Naive B cell (primary cell): ENCODE results near the gene KANSL1L. TPM values are rescaled to one million over a fixed set of nuclear protein-coding genes. Genes with fewer than 3 reads are reported as not detected.
A peak's percentile ranks its signal among the peaks of the same experiment; 100 is the strongest.

Experiments used
- ATAC-seq, 2 donors: fragments of 150-1000 bp; cut with Tn5 transposase; 2 replicates each; pipeline ENCODE4 v1.10.0; 2021; ENCODE audit warnings: low read depth in 2 of 2, mild to moderate bottlenecking in 2 of 2, moderate library complexity in 2 of 2
- DNase-seq: peaks from one replicate; pipeline ENCODE4 v3.0.0; 2022
- H3K27ac Mint-ChIP-seq, 6 donors: one replicate each; pipeline ENCODE4 v1.8.0; 2020 to 2022; ENCODE audit warnings: mild to moderate bottlenecking in 6 of 6, mixed read lengths in 6 of 6, moderate library complexity in 5 of 6, inconsistent platforms in 2 of 6
- H3K27me3 Mint-ChIP-seq, 3 donors: one replicate each; pipeline ENCODE4 v1.8.0; 2021 to 2022; ENCODE audit warnings: mixed read lengths in 3 of 3, mild to moderate bottlenecking in 1 of 3
- H3K36me3 Mint-ChIP-seq, 2 donors: one replicate each; pipeline ENCODE4 v1.8.0; 2020 to 2022; ENCODE audit warnings: mixed read lengths in 2 of 2, inconsistent platforms in 1 of 2, mild to moderate bottlenecking in 1 of 2
- H3K4me1 Mint-ChIP-seq, 3 donors: one replicate each; pipeline ENCODE4 v1.8.0; 2020 to 2022; ENCODE audit warnings: mixed read lengths in 3 of 3, inconsistent platforms in 1 of 3, mild to moderate bottlenecking in 1 of 3, moderate library complexity in 1 of 3
- H3K4me3 Mint-ChIP-seq, 8 donors: one replicate each; pipeline ENCODE4 v1.8.0; 2020 to 2022; ENCODE audit warnings: mild to moderate bottlenecking in 8 of 8, mixed read lengths in 8 of 8, moderate library complexity in 8 of 8, inconsistent platforms in 2 of 8
- H3K9me3 Mint-ChIP-seq, 7 donors: one replicate each; pipeline ENCODE4 v1.8.0; 2020 to 2022; ENCODE audit warnings: mixed read lengths in 7 of 7, mild to moderate bottlenecking in 5 of 7, inconsistent platforms in 2 of 7, moderate library complexity in 1 of 7
- polyA plus RNA-seq, 6 donors: library from polyadenylated mRNA; unstranded; fragments of 300-500 nt; fragmentation: Illumina TruSeq; gene quantifications; one replicate each; pipeline ENCODE4 v1.2.3, GENCODE V29; 2021; ENCODE audit warnings: low read depth in 6 of 6

The KANSL1L gene
- polyA plus RNA-seq, 6 donors from 2014 or later: 0.52 to 3.2 (median 2.4) TPM

- no peaks in the 10 kb centered on the region for H3K27me3 Mint-ChIP-seq
- no peaks in the 10 kb centered on the region for H3K36me3 Mint-ChIP-seq
- H3K9me3 Mint-ChIP-seq: no peaks in the 10 kb centered on the region
- H3K4me1 Mint-ChIP-seq: peaks cover 20 to 26% (median 25%) of the 10 kb centered on the region in 3 donors
- H3K27ac Mint-ChIP-seq: peak overlapping the region; percentile 81 to 99 (median 98)
- H3K4me3 Mint-ChIP-seq: peak overlapping the region; percentile 96 to 99 (median 99)
- DNase-seq: peak; percentile 6
- no peak for ATAC-seq
Measured at GRCh38 chr2:210169516-210170195, 1.6 kb downstream of the KANSL1L start.

DNA sequence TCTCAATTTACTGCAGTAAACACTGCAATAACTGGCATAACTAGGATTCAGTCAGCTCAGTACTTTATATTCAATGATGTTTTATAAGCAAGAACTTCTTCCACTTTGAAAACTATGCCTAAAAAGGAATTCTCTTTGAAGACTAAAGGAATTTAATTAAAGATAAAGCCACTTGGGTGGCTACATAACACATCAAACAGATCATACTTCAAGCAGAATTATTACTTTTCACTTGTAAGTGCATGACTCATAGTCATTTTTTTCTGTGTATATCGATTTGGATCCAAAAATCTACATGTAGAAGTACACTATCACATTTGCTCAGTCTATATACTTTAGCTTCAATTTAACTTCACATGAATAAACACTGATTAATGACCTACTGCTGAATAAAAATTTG lies 4.0 kb downstream of the KANSL1L start:
- Mint-ChIP-seq H3K27ac (no peak overlapping the region), H3K9me3 (no peaks in the 10 kb centered on the region), H3K36me3 (no peaks in the 10 kb centered on the region), H3K4me3 (no peak overlapping the region), H3K4me1 (peaks cover 32 to 38% (median 32%) of the 10 kb centered on the region in 3 donors), H3K27me3 (no peaks in the 10 kb centered on the region)
- DNase-seq: no peak
- no peak for ATAC-seq

GRCh38 chr2:210162466-210163124 lies 8.6 kb downstream of the KANSL1L start:
- H3K4me3 Mint-ChIP-seq: peak overlapping the region in 2 of 8 donors; percentile 3 to 70
- DNase-seq: no peak
- peak overlapping the region in 2 of 6 donors; percentile 40 to 88 for H3K27ac Mint-ChIP-seq
- ATAC-seq: peak; percentile 37 to 52
- H3K27me3 Mint-ChIP-seq: no peaks in the 10 kb centered on the region
- no peaks in the 10 kb centered on the region for H3K9me3 Mint-ChIP-seq
- no peaks in the 10 kb centered on the region for H3K36me3 Mint-ChIP-seq
- peaks cover 14 to 32% (median 16%) of the 10 kb centered on the region in 3 donors for H3K4me1 Mint-ChIP-seq

DNA sequence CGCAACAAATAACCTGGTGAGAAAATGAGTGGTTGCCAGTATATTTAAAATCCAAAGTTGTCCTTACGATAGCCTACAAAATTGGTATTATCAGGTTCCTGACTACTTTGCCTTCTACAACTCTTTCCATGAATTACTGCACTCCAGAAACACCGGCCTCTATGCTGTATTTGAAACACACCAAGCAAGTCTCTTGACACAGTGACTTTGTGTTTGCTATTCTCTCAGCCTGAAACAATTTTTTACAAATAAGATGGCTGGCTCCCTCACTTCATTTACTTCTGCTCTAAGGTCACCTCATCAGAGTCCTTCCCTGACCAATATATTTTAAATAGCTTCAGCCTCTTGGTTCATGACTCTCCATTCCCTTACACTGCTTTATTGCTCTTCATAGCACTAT lies 12.2 kb downstream of the KANSL1L start:
- Mint-ChIP-seq H3K4me3 (no peak overlapping the region), H3K9me3 (no peaks in the 10 kb centered on the region), H3K36me3 (peaks cover 12 to 22% of the 10 kb centered on the region in 2 donors), H3K4me1 (peaks cover 16 to 40% (median 17%) of the 10 kb centered on the region in 3 donors), H3K27me3 (no peaks in the 10 kb centered on the region), H3K27ac (peak overlapping the region in 2 of 6 donors; percentile 65 to 83)
- no peak for DNase-seq
- no peak for ATAC-seq

GRCh38 chr2:210158236-210158635 lies 13.0 kb downstream of the KANSL1L start:
- Mint-ChIP-seq H3K4me1 (peaks cover 15 to 37% (median 15%) of the 10 kb centered on the region in 3 donors), H3K4me3 (no peak overlapping the region), H3K27me3 (no peaks in the 10 kb centered on the region), H3K9me3 (no peaks in the 10 kb centered on the region), H3K27ac (no peak overlapping the region), H3K36me3 (peaks cover 18 to 29% of the 10 kb centered on the region in 2 donors)
- DNase-seq (no peak), ATAC-seq (no peak)

GRCh38 chr2:210157526-210157925 lies 13.7 kb downstream of the KANSL1L start:
- H3K4me3 Mint-ChIP-seq: no peak overlapping the region
- peak overlapping the region in 1 of 6 donors; percentile 12 for H3K27ac Mint-ChIP-seq
- ATAC-seq (no peak), DNase-seq (no peak)
- H3K9me3 Mint-ChIP-seq: no peaks in the 10 kb centered on the region
- H3K27me3 Mint-ChIP-seq: no peaks in the 10 kb centered on the region
- H3K4me1 Mint-ChIP-seq: peaks cover 8 to 30% (median 9%) of the 10 kb centered on the region in 3 donors
- H3K36me3 Mint-ChIP-seq: peaks cover 18 to 29% of the 10 kb centered on the region in 2 donors

DNA sequence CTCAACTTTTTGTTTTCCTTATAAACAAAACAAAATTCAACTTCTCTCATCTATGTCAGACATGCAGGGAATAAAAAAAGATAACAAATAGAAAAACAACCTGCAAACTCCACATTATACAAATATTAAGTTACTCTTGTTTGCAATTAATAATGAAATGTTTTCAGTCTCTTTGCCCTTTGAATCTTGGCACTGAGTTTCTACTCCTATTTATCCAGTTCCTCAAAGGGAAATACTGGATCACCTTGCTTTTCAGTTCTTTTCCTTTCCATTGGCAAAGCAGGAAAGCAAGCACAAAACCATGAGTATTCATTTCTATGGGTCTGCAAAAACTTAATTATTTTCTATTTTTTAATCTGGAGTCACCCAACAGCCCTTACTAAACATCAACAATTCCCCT lies 23.6 kb downstream of the KANSL1L start:
- Mint-ChIP-seq H3K4me1 (peaks cover 0 to 5% (median 4%) of the 10 kb centered on the region in 3 donors), H3K36me3 (peaks cover 24 to 37% of the 10 kb centered on the region in 2 donors), H3K4me3 (no peak overlapping the region), H3K27ac (peak overlapping the region in 1 of 6 donors; percentile 1), H3K9me3 (peaks cover 0 to 5% (median 0%) of the 10 kb centered on the region in 7 donors), H3K27me3 (no peaks in the 10 kb centered on the region)
- DNase-seq (no peak), ATAC-seq (no peak)

DNA sequence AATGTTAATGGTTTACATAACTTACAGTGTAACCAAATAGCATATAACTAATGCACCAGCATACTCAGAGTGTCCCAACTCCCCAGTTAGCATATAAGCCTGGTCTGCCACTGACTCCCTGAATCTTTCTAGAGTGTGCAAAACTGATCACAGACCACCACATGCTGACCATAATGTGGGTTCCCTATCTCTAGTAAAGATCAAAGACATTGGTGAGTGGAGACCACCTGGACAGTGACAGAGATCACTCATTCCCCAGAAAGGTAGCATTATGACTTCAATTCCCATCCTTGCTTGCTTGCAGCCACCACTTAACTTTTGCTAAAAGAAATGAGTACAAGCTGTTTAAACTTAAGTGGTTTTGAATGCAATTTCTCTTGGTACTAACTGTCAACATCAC lies 39.0 kb downstream of the KANSL1L start:
- H3K36me3 Mint-ChIP-seq: peaks cover 4 to 11% of the 10 kb centered on the region in 2 donors
- peaks cover 0 to 5% (median 4%) of the 10 kb centered on the region in 3 donors for H3K4me1 Mint-ChIP-seq
- no peak overlapping the region for H3K4me3 Mint-ChIP-seq
- ATAC-seq (no peak), DNase-seq (no peak)
- peak overlapping the region in 2 of 6 donors; percentile 7 to 78 for H3K27ac Mint-ChIP-seq
- no peaks in the 10 kb centered on the region for H3K27me3 Mint-ChIP-seq
- H3K9me3 Mint-ChIP-seq: peaks cover 0 to 1% (median 0%) of the 10 kb centered on the region in 7 donors

DNA sequence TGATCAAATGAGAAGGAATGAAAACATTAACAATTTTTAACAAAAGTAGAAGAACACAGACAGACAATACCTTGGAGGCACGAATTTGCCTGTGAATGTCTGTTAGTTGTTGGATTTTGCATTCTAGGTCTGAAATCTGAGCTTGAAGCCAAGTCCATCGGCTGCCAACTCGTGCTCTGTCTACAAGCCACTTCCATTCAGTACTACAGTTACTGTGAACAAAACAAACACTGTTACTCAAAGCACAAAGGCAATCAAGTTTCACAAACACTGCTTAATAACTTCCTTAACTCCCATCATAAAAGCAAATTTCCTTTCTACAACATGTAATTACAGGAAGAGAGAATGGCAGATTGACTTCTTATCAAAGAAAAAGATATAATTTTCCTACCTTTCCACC lies 42.2 kb downstream of the KANSL1L start:
- ATAC-seq: no peak
- Mint-ChIP-seq H3K9me3 (peaks cover 0 to 23% (median 15%) of the 10 kb centered on the region in 7 donors), H3K36me3 (peaks cover 30 to 38% of the 10 kb centered on the region in 2 donors), H3K27me3 (no peaks in the 10 kb centered on the region), H3K4me3 (no peak overlapping the region), H3K27ac (peak overlapping the region in 2 of 6 donors; percentile 34 to 57), H3K4me1 (peaks cover 0 to 5% (median 0%) of the 10 kb centered on the region in 3 donors)
- no peak for DNase-seq

- Mint-ChIP-seq H3K36me3 (peaks cover 41 to 42% of the 10 kb centered on the region in 2 donors), H3K27ac (no peak overlapping the region), H3K4me3 (no peak overlapping the region), H3K27me3 (no peaks in the 10 kb centered on the region), H3K4me1 (peaks cover 2 to 21% (median 9%) of the 10 kb centered on the region in 3 donors), H3K9me3 (peaks cover 12 to 61% (median 41%) of the 10 kb centered on the region in 7 donors)
- DNase-seq (no peak), ATAC-seq (no peak)
Measured at GRCh38 chr2:210113614-210114235, 57.5 kb downstream of the KANSL1L start.

- Mint-ChIP-seq H3K4me1 (peaks cover 2 to 24% (median 11%) of the 10 kb centered on the region in 3 donors), H3K27me3 (no peaks in the 10 kb centered on the region), H3K36me3 (peaks cover 41 to 42% of the 10 kb centered on the region in 2 donors), H3K4me3 (no peak overlapping the region), H3K27ac (no peak overlapping the region), H3K9me3 (peaks cover 12 to 61% (median 38%) of the 10 kb centered on the region in 7 donors)
- no peak for DNase-seq
- ATAC-seq: no peak
Measured at GRCh38 chr2:210112871-210113270, 58.3 kb downstream of the KANSL1L start.

GRCh38 chr2:210099940-210100339 lies 71.3 kb downstream of the KANSL1L start:
- no peaks in the 10 kb centered on the region for H3K27me3 Mint-ChIP-seq
- H3K27ac Mint-ChIP-seq: no peak overlapping the region
- no peak for ATAC-seq

DNA sequence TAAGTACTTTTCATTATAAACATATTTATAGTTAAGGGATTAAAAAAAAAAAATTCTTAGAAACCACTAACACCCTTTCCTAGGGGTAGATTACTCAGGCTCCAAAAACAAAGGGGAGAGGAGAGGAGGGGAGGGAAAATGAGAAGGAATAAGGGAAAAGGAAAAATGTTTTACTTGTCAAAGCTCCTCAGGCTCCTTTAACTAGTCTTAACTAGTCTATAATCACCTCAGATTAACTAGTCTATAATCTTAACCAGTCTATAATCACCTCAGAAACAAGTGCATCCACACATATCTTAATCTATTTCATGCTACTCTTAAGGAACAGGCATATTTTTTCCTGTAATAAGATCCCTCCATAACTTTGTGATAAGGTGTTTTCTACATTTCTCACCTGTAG lies 76.4 kb downstream of the KANSL1L start:
- H3K4me1 Mint-ChIP-seq: no peaks in the 10 kb centered on the region
- no peak for DNase-seq
- no peak overlapping the region for H3K4me3 Mint-ChIP-seq
- no peak for ATAC-seq
- H3K36me3 Mint-ChIP-seq: peaks cover 0 to 6% of the 10 kb centered on the region in 2 donors
- no peaks in the 10 kb centered on the region for H3K9me3 Mint-ChIP-seq
- H3K27ac Mint-ChIP-seq: no peak overlapping the region
- no peaks in the 10 kb centered on the region for H3K27me3 Mint-ChIP-seq

More at GRCh38 chr2:210099940-210100339, 71.3 kb downstream of the KANSL1L start:
- H3K36me3 Mint-ChIP-seq: peaks cover 6 to 16% of the 10 kb centered on the region in 2 donors
- no peak for DNase-seq
- H3K4me3 Mint-ChIP-seq: peak overlapping the region in 1 of 8 donors; percentile 4
- H3K4me1 Mint-ChIP-seq: peaks cover 0 to 2% (median 0%) of the 10 kb centered on the region in 3 donors
- peaks cover 0 to 2% (median 0%) of the 10 kb centered on the region in 7 donors for H3K9me3 Mint-ChIP-seq
